Activated CD8-positive, alpha-beta T cell treated with anti-CD3 and anti-CD28 coated beads for 36 hours (primary cell): ENCODE data around the gene GALNT5. TPM values are rescaled to one million over a fixed set of nuclear protein-coding genes. Genes with fewer than 3 reads are reported as not detected.
"Not testable (repeated sequence)": the region's sequence is repeated elsewhere in the genome, so short reads cannot be mapped to it uniquely, and the experiment has no call there.

Experiments
- ATAC-seq: fragments of 200-7000 bp; cut with Tn5 transposase; one replicate; pipeline ENCODE4 v1.10.0; 2021; ENCODE audit warnings: mild to moderate bottlenecking, moderate library complexity
- CTCF ChIA-PET: fragments of 350-600 bp; sonication (Branson Sonifier 250); formaldehyde crosslinking; loops from one replicate; lab custom pipeline; 2021; ENCODE audit warnings: antibody characterized with exemption; lab: Charles Lee
- POLR2A ChIA-PET: fragments of 350-600 bp; sonication (Branson Sonifier 250); formaldehyde crosslinking; loops from one replicate; lab custom pipeline; 2021; ENCODE audit warnings: antibody characterized with exemption; lab: Charles Lee
- DNase-seq: peaks from one replicate; pipeline ENCODE4 v3.0.0-alpha.2; 2020
- H3K27ac Mint-ChIP-seq: one replicate; pipeline ENCODE4 v1.8.0; 2021; ENCODE audit warnings: mild to moderate bottlenecking, mixed read lengths
- H3K27me3 Mint-ChIP-seq: one replicate; pipeline ENCODE4 v1.8.0; 2021; ENCODE audit warnings: mixed read lengths
- H3K36me3 Mint-ChIP-seq: one replicate; pipeline ENCODE4 v1.8.0; 2021; ENCODE audit warnings: low read depth, mixed read lengths
- H3K4me1 Mint-ChIP-seq: one replicate; pipeline ENCODE4 v1.8.0; 2021; ENCODE audit warnings: low read depth, mixed read lengths
- H3K4me3 Mint-ChIP-seq: one replicate; pipeline ENCODE4 v1.8.0; 2021; ENCODE audit warnings: mild to moderate bottlenecking, moderate library complexity, mixed read lengths
- H3K9me3 Mint-ChIP-seq: one replicate; pipeline ENCODE4 v1.8.0; 2021; ENCODE audit warnings: mixed read lengths
- CTCF ChIP-seq: fragments of 200-600 bp; IDR thresholded peaks from one replicate; pipeline ENCODE4 v1.8.0; 2022; ENCODE audit warnings: antibody characterized with exemption, mild to moderate bottlenecking
- intact Hi-C: fragments of 100-400 bp; cut with micrococcal nuclease; formaldehyde crosslinking; loops from one replicate; pipeline ENCODE4 v1.10.0; 2022
- total RNA-seq, 2 experiments: library from RNA; stranded (reverse); gene quantifications; one replicate each; pipeline ENCODE4 v1.2.3, GENCODE V29; 2021

The GALNT5 gene
- total RNA-seq, 2 experiments from 2014 or later: not detected

GRCh38 chr2:157267476-157267875 lies 10.0 kb downstream of the GALNT5 start:
- no peak overlapping the region for H3K27ac Mint-ChIP-seq

GRCh38 chr2:157269060-157269459 lies 11.6 kb downstream of the GALNT5 start:
- no peaks in the 10 kb centered on the region for H3K36me3 Mint-ChIP-seq
- no peak overlapping the region for H3K27ac Mint-ChIP-seq
- no peak for DNase-seq
- no peaks in the 10 kb centered on the region for H3K9me3 Mint-ChIP-seq
- H3K4me1 Mint-ChIP-seq: peaks cover 25% of the 10 kb centered on the region
- no peak for ATAC-seq
- intact Hi-C loops: no loop called here
- no peak overlapping the region for H3K4me3 Mint-ChIP-seq
- ChIA-PET CTCF (no interaction called here), POLR2A (no interaction called here)
- H3K27me3 Mint-ChIP-seq: peaks cover 11% of the 10 kb centered on the region
- no peak for TF ChIP-seq CTCF

More at GRCh38 chr2:157267476-157267875, 10.0 kb downstream of the GALNT5 start:
- Mint-ChIP-seq H3K4me1 (peaks cover 27% of the 10 kb centered on the region), H3K4me3 (no peak overlapping the region), H3K27me3 (peaks cover 11% of the 10 kb centered on the region), H3K36me3 (no peaks in the 10 kb centered on the region), H3K9me3 (no peaks in the 10 kb centered on the region)
- intact Hi-C loops: no loop called here
- TF ChIP-seq CTCF: no peak
- ATAC-seq (peak; percentile 49), DNase-seq (peak; percentile 41)
- ChIA-PET CTCF (interaction anchor here (1.7 kb wide), 1 partner anchor 35 kb away, joined by 5 read pairs; no protein-coding TSS in a partner anchor), POLR2A (no interaction called here)

GRCh38 chr2:157269922-157270321 lies 12.4 kb downstream of the GALNT5 start:
- intact Hi-C loops: no loop called here
- CTCF ChIA-PET: interaction anchor here (0.9 kb wide), 1 partner anchor 16 kb away, joined by 3 read pairs; no protein-coding TSS in a partner anchor

GRCh38 chr2:157271590-157272203 lies 14.2 kb downstream of the GALNT5 start:
- POLR2A ChIA-PET: interaction anchor here (0.7 to 1.2 kb wide), 2 partner anchors 12 to 796 kb away, joined by 3 read pairs; no protein-coding TSS in a partner anchor
- peak; percentile 18 for DNase-seq
- H3K27me3 Mint-ChIP-seq: peaks cover 14% of the 10 kb centered on the region
- H3K36me3 Mint-ChIP-seq: no peaks in the 10 kb centered on the region
- H3K9me3 Mint-ChIP-seq: no peaks in the 10 kb centered on the region
- no peak for TF ChIP-seq CTCF
- CTCF ChIA-PET: interaction anchor here (1.3 kb wide), 1 partner anchor 31 kb away, joined by 5 read pairs; no protein-coding TSS in a partner anchor
- no peak overlapping the region for H3K27ac Mint-ChIP-seq
- intact Hi-C loops: no loop called here
- peaks cover 25% of the 10 kb centered on the region for H3K4me1 Mint-ChIP-seq
- peak; percentile 53 for ATAC-seq
- H3K4me3 Mint-ChIP-seq: no peak overlapping the region

More at GRCh38 chr2:157269922-157270321, 12.4 kb downstream of the GALNT5 start:
- no peak overlapping the region for H3K27ac Mint-ChIP-seq
- H3K4me3 Mint-ChIP-seq: no peak overlapping the region
- peaks cover 13% of the 10 kb centered on the region for H3K27me3 Mint-ChIP-seq
- DNase-seq: no peak
- no peaks in the 10 kb centered on the region for H3K36me3 Mint-ChIP-seq
- H3K9me3 Mint-ChIP-seq: no peaks in the 10 kb centered on the region
- POLR2A ChIA-PET: no interaction called here
- ATAC-seq: no peak
- no peak for TF ChIP-seq CTCF
- H3K4me1 Mint-ChIP-seq: peaks cover 25% of the 10 kb centered on the region

- H3K9me3 Mint-ChIP-seq, H3K27ac Mint-ChIP-seq, ATAC-seq, H3K4me3 Mint-ChIP-seq, H3K36me3 Mint-ChIP-seq, H3K4me1 Mint-ChIP-seq, intact Hi-C loops, DNase-seq, CTCF ChIA-PET: not testable (repeated sequence)
- H3K27me3 Mint-ChIP-seq: peaks cover 19% of the 10 kb centered on the region
- POLR2A ChIA-PET: interaction anchor here (1.4 kb wide), 1 partner anchor 22 kb away, joined by 4 read pairs; the partner anchor contains the start of gene GALNT5
Observed at GRCh38 chr2:157279311-157279710, 21.8 kb downstream of the GALNT5 start.
